ENCODE data around the gene CAMK2G.

- TF ChIP-seq CTCF (conservative IDR thresholded peaks at IDR 0.05; ENCODE audit: low read depth, low read length): no peak
- no peak for TF ChIP-seq EZH2 (IDR thresholded peaks at IDR 0.05; ENCODE audit: low read length, unreplicated experiment)
These were observed 19.1 kb upstream of the CAMK2G start for GRCh38 chr10:73893426-73893825.
